HG02852 (cell line): ENCODE measurements around the gene USP15.
A peak's percentile ranks its signal among the peaks of the same experiment; 100 is the strongest.
"Not testable (repeated sequence)": the region's sequence is repeated elsewhere in the genome, so short reads cannot be mapped to it uniquely, and the experiment has no call there.

Experiments
- ATAC-seq: cut with Tn5 transposase; IDR thresholded peaks from one replicate; pipeline ENCODE4 v1.9.1; 2021; ENCODE audit warnings: mild to moderate bottlenecking, moderate library complexity; ENCODE audit not compliant: unreplicated experiment

USP15 gene

GRCh38 chr12:62319058-62319457 is 58.9 kb downstream of the USP15 start:
- no peak for ATAC-seq

DNA sequence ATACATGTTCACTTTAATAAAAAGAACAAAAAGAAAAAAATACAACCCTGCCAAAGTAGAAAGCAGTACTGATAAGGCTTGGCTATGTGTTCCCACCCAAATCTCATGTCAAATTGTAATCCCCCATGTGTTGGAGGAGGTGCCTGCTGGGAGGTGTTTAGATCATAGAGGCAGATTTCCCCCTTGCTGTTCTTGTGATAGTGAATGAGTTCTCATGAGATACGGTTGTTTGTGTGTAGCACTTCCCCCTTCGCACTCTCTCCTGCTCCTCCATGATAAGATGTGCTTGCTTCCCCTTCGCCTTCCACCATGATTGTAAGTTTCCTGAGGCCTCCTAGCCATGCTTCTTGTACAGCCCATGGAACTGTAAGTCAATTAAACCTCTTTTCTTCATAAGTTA is 59.9 kb downstream of the USP15 start:
- no peak for ATAC-seq

DNA sequence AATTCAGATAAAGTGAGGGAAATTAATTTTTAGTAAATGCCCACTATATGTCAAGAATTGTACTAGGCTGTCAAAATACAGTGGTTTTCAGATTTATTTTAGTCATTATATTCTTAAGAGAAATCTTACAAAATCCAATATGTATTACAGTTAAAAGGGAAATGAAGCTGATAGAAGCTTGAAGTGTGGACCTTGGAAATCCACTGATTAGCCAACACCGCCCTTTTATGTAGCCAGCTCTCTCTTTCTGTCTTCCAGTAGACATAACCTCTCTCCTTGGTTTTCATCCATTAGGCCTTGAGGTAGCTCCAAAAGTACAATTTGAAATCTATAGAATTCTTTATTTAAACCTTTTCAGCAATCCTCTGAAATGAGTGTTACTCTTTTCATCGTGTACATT is 63.2 kb downstream of the USP15 start:
- no peak for ATAC-seq

DNA sequence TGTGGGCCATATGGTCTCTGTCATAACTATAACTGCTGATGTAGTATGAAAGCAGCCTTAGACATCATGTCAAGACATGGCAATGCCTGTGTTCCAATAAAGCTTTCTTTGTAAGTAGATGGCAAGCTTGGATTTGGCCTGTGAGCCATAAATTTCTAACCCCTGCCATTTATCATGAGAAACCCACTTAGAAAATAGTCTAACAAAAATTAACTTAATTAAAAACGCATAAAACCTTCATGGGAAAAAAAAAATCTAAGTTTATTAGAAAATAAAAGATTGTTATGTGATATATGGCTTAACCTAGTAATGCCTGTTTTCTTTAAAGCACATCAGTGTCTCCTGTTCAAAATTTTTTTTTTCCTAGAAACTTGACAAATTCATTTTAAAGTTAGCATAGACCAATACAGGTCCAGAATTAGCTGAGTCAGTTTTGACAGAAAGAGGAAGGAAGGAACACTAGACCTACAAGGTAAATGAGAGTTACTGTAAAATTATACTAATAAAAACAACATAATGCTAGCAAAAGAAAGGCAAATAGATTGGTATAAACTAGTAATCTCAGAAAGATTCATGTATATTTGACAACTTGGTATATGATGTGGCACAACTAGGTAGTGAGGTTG is 68.2 kb downstream of the USP15 start:
- no peak for ATAC-seq

DNA sequence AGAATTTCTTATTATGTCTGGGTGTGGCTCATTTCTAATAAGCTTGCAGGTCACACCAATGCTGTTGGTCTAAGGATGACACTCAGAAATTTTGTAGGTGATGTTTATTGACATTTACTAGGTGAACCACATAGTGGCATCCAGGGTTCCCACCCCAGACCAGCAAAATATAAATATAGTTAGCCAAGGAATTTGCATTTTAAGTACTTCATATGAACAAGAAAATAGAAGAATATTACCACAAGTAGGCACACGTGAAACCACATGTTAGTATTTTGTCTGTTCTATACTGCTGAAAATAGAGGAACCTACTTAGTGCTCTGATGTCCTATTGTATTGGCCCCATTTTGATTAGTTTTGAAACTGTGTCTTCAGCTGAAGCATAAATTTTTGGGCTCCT is 71.1 kb downstream of the USP15 start:
- peak; percentile 70 for ATAC-seq

DNA sequence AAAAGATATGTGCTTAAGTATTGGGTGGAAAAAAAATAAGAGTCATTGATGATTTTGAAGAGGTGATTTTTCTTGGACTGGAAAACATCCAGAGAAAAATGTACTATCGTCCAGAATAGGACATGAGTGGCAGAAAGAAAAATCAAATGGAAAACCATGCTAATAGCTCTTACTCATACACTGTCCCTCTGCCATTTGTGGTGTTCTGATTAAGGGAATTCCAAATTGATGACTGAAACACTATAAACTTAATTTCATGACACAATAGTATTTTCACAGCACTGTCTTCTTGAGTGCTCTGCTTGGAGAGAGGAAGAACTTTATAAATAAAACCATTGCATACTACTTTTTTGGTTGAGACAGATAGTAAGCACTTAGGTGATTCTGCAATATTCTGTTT is 72.4 kb downstream of the USP15 start:
- no peak for ATAC-seq

GRCh38 chr12:62335057-62335456 is 74.9 kb downstream of the USP15 start:
- ATAC-seq, result no peak

DNA sequence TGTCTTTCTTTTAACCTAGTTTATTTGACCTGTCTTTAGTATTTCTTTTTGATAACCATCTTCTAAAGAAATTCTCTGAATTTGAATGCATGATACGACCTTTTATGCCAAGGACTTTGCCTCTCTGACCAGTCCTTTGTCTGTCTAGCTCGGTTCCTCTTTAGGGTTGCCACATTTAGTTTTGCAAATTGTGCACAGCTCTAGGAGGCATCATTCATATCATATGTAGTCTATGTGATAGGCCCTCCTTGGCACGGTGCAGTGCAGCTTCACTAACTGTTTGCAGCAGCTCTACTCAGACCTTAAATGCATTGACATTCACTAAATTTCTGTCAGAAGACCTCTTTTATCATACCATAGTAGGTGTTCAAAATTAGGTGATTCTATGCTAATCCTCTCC is 75.6 kb downstream of the USP15 start:
- ATAC-seq, result no peak

DNA sequence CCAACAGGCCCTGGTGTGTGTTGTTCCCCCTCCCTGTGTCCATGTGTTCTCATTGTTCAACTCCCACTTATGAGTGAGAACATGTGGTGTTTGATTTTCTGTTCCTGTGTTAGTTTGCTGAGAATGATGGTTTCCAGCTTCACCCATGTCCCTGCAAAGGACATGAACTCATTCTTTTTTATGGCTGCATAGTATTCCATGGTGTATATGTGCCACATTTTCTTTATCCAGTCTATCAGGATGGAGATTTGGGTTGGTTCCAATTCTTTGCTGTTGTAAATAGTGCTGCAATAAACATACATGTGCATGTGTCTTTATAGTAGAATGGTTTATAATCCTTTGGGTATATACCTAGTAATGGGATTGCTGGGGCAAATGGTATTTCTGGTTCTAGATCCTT is 77.4 kb downstream of the USP15 start:
- ATAC-seq, result not testable (repeated sequence)

DNA sequence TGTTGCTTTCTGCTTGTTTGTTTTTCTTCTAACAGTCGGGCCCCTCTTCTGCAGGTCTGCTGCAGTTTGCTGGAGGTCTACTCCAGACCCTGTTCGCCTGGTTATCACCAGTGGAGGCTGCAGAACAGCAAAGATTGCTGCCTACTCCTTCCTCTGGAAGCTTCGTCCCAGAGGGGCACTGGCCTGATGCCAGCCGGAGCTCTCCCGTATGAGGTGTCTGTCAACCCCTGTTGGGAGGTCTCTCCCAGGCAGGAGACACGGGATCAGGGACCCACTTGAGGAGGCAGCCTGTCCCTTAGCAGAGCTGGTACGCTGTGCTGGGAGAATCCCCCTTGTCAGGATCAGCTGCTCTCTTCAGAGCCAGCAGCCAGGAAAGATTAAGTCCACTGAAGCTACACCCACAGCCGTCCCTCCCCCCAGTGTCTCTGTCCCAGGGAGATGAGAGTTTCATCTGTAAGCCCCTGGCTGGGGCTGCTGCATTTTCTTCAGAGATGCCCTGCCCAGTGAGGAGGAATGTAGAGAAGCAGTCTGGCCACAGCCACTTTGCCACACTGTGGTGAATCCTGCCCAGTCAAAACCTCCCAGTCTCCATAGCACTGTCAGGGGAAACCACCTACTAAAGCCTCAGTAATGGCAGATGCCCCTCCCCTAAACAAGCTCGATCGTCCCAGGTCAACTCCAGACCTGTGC is 82.6 kb downstream of the USP15 start:
- ATAC-seq, result not testable (repeated sequence)

- ATAC-seq, result not testable (repeated sequence)
Measured at GRCh38 chr12:62343304-62344120, 83.3 kb downstream of the USP15 start.

- not testable (repeated sequence) for ATAC-seq
Measured at GRCh38 chr12:62344731-62345556, 84.7 kb downstream of the USP15 start.

DNA sequence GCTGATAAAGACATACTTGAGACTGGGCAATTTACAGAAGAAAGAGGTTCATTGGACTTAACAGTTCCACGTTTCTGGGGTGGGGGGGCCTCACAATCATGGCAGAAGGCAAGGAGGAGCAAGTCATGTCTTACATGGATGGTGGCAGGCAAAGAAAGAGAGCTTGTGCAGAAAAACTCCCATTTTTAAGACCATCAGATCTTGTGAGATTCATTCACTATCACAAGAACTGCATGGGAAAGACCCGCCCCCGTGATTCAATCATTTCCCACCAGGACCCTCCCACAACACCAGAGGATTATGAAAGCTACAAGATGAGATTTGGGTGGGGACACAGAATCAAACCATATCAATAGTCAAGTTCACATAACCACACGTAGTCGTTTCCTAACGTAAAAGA is 85.5 kb downstream of the USP15 start:
- ATAC-seq, result no peak

GRCh38 chr12:62346817-62347216 is 86.6 kb downstream of the USP15 start:
- ATAC-seq, result no peak

- ATAC-seq, result no peak
Measured at GRCh38 chr12:62347922-62348650, 87.9 kb downstream of the USP15 start.

GRCh38 chr12:62350554-62350953 is 90.3 kb downstream of the USP15 start:
- no peak for ATAC-seq

GRCh38 chr12:62351326-62351725 is 91.1 kb downstream of the USP15 start:
- no peak for ATAC-seq

- ATAC-seq, result no peak
Measured at GRCh38 chr12:62361048-62361447, 100.8 kb downstream of the USP15 start.

DNA sequence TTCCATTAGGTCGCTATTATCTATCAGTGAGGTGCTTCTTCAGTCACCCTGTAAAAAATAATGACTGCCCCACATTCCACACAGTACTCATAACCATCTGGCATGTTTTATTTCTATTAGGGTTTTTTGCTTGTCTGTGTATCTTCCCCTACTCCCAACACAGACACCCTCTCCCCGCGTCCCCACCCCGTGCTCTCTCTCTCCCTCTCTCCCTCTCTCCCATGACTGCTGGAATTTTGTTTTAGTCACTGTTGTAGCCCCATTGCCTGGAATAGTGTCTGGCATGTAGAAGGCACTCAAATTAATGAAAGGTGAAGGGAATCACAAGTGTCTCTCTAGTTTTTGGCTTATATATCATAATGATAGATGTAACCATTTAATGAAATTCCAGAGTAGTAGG is 103.3 kb downstream of the USP15 start:
- no peak for ATAC-seq

DNA sequence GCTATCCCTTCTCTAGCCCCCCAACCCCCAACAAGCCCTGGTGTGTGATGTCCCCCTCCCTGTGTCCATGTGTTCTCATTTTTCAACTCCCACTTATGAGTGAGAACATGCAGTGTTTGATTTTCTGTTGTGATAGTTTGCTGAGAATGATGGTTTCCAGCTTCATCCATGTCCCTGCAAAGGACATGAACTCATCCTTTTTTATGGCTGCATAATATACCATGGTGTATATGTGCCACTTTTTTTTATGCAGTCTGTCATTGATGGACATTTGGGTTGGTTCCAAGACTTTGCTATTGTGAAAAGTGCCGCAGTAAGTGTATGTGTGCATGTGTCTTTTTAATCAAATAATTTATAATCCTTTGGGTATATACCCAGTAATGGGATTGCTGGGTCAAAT is 104.5 kb downstream of the USP15 start:
- not testable (repeated sequence) for ATAC-seq
